Right lobe of liver (tissue), 4 donors: ENCODE results near the gene ULK4.

Experiments
- CTCF ChIP-seq, 4 donors: fragments of 200-600 bp in 3 of 4; fragments of 450-650 bp in 1 of 4; IDR thresholded peaks; one replicate each; pipeline versions ENCODE4 v1.5.1 to v1.8.0; 2016 to 2022; ENCODE audit warnings: antibody characterized with exemption in 4 of 4, mild to moderate bottlenecking in 2 of 4
- POLR2A ChIP-seq: fragments of 450-650 bp; IDR thresholded peaks from one replicate; pipeline ENCODE4 v1.6.1; 2017; ENCODE audit warnings: antibody characterized with exemption, mild to moderate bottlenecking
- donor health status: DM: no; HTN: no; CAD: no.
- donor health status: DM: no; HTN: no; CAD: no.
- donor health status: DM: no; HTN: yes; CAD: no.

DNA sequence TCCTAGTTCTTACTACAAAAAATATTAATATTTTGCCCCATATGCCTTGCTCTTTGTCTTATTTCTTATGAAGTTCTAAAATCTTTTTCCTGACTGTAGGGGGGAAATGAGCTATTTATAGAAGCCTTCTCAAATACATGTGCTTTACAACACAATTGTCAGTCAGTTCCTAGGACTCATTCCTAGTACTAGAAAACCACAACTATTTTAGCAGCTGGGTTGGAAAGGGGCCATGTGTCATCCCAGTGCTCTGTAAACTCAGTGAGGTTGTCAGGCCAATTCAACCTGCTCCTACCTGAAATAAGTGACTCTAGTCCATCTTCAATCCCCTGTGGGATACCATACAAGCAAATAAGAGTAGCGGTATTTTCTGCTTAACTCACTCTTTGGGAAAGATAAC, 153.8 kb downstream of the ULK4 start:
- no peak for TF ChIP-seq CTCF (IDR thresholded peaks at IDR 0.05)
- TF ChIP-seq POLR2A: no peak
